HG03457 (cell line): ENCODE measurements around the gene ARMC3.
A peak's percentile ranks its signal among the peaks of the same experiment; 100 is the strongest.
"Not testable (repeated sequence)": the region's sequence is repeated elsewhere in the genome, so short reads cannot be mapped to it uniquely, and the experiment has no call there.

Experiments used
- ATAC-seq: cut with Tn5 transposase; IDR thresholded peaks from one replicate; pipeline ENCODE4 v1.9.1; 2021; ENCODE audit warnings: moderate number of reproducible peaks; ENCODE audit not compliant: unreplicated experiment

The ARMC3 gene

GRCh38 chr10:22927166-22927565, 687 bp upstream of the ARMC3 start:
- no peak for ATAC-seq

- not testable (repeated sequence) for ATAC-seq
Observed at GRCh38 chr10:22929053-22929452, 1.2 kb downstream of the ARMC3 start.

- peak; percentile 65 for ATAC-seq
Observed at GRCh38 chr10:22931948-22932347, 4.1 kb downstream of the ARMC3 start.

- ATAC-seq: no peak
Observed at GRCh38 chr10:22932626-22933370, 4.9 kb downstream of the ARMC3 start.

- no peak for ATAC-seq
Observed at GRCh38 chr10:22934726-22935125, 6.9 kb downstream of the ARMC3 start.

- no peak for ATAC-seq
Observed at GRCh38 chr10:22942437-22942836, 14.6 kb downstream of the ARMC3 start.

- ATAC-seq: peak; percentile 76
Observed at GRCh38 chr10:22945934-22946673, 18.3 kb downstream of the ARMC3 start.

GRCh38 chr10:22954970-22955369, 27.1 kb downstream of the ARMC3 start:
- ATAC-seq: no peak

GRCh38 chr10:22958338-22958737, 30.5 kb downstream of the ARMC3 start:
- ATAC-seq: no peak

- ATAC-seq: no peak
Observed at GRCh38 chr10:22959292-22959691, 31.4 kb downstream of the ARMC3 start.

GRCh38 chr10:22959950-22960349, 32.1 kb downstream of the ARMC3 start:
- no peak for ATAC-seq

- ATAC-seq: no peak
Observed at GRCh38 chr10:22962817-22963216, 35.0 kb downstream of the ARMC3 start.

GRCh38 chr10:22969704-22970103, 41.9 kb downstream of the ARMC3 start:
- ATAC-seq: no peak

GRCh38 chr10:22976534-22976933, 48.7 kb downstream of the ARMC3 start:
- ATAC-seq: no peak

- ATAC-seq: no peak
Observed at GRCh38 chr10:22977751-22978150, 49.9 kb downstream of the ARMC3 start.

GRCh38 chr10:22978287-22978686, 50.4 kb downstream of the ARMC3 start:
- ATAC-seq: no peak

GRCh38 chr10:22978918-22979317, 51.1 kb downstream of the ARMC3 start:
- no peak for ATAC-seq

GRCh38 chr10:22980822-22981221, 53.0 kb downstream of the ARMC3 start:
- ATAC-seq: no peak

GRCh38 chr10:22984066-22984465, 56.2 kb downstream of the ARMC3 start:
- no peak for ATAC-seq

- ATAC-seq: no peak
Observed at GRCh38 chr10:22986771-22987542, 59.1 kb downstream of the ARMC3 start.

GRCh38 chr10:22988581-22989360, 60.9 kb downstream of the ARMC3 start:
- ATAC-seq: no peak
